GM19023 (cell line): ENCODE results near the gene CSRP2.

Source experiments
- ATAC-seq: cut with Tn5 transposase; IDR thresholded peaks from one replicate; pipeline ENCODE4 v1.9.1; 2021; ENCODE audit warnings: mild to moderate bottlenecking, moderate library complexity; ENCODE audit not compliant: unreplicated experiment

CSRP2 gene

DNA sequence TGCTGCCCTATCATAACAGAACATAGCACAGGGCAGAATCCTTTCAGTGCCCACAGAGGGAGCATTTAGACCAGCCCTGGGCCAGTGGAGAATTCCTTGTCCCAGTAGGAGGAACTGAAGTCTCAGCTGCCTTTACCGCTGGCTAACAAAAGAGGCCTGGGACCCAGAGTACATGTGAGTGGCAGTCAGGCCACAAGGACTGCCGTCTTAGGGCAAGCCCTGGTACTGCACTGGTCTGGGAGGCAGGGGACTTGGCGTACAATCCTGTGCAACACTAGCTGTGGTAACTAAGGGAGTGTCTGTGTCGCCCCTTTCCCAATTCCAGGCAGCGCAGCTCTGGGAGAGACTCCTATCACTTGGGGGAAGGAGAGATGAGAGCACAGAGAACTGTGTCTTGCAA is 17.0 kb upstream of the CSRP2 start:
- ATAC-seq = no peak

DNA sequence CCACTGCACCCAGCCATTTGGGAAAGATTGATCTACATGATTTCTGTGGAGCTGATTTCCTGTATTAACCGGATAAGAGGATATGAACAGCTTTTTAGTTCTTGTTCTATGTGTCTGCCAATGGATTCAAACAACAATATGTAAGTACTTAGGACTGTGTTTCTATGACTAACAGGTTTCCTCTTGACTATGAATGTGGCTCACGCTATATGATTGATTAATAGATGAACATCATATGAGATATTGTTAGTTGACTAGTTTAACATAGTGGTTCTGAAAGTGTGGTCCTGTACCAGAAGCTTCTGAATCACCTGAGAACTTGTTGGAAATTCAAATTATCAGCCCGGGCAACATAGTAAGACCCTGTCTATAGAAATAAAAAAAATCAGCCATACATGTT is 12.8 kb upstream of the CSRP2 start:
- ATAC-seq = no peak

DNA sequence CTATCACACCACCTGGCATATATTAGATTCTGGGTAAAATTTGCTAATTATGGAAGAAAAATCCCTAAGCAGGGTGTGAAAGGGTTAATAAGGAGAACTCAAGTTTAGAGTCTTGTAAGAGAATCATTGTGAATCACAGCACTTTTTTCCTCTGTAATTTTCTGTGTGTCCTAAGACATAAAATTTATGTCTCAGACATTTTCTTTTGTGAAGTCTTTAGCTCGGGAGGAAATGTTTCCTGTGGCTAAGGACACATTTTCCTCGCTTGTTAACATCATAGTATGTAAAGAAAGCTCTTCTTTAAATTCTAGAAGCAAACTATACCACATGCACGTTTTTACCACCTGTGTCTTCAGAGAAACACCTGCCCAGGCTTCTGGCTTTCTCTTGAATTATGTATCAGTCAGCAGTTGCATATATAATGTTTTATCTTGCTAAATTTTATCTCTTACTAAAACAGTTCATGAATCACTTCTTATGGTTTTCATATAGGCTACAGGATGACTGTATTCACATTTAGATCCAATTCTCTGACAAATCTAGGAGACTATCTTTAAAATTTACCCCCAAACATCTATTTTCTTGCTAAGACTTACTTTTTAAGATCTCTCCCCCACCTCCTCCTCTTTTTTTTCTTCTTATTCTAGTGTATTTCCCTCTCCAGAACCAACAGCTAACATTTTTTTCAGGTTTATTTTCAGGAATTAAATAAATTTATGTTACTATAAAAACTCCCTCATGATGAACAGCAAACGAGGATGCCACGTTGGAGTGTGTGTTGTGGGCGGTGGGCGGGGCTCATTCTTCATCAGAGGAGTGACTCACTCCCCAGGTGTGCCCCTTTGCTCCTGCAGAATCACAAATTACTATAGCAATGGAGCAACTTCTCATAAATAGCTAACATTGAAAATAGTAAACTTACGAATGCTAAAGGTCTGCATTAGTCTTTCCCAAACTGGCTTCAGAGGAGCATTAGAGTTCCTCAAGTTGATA is 11.6 kb upstream of the CSRP2 start:
- ATAC-seq = no peak

DNA sequence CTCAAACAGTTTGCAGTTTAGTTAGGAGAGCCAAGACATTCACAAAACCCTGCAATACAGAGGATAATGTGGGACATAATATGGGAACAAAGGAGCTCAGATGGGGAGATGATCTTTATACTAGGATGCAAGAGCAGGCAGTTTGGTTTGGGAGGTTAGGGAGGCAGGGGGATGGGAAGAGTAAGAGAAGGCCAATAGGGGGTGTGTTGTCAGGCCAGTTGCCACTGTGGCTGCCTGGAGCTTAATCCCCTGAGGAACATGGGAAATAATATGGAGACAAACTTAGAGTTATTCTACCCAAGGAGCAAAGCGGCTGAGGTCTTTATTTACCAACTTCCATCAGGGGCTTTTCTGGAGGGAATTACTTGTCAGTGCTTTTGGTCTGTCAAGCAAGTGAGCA is 10.0 kb upstream of the CSRP2 start:
- no peak for ATAC-seq

DNA sequence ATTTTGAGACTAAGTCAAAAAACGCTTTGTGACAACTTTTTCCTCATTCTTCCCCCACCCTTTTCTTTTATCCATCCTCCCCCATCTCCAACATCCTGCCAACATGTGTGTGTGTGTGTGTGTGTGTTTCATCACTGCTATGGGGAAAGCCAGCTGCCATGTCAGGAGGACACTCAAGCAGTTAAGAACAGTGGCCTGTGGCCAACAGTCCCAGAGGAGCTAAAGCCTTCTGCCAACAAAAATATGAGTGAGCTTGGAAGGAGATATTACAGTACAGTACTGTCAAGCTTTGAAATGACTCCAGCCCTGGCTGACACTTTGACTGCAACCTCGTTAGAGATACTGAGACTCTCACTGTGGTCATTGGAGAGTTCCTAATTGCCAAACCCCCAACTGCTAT is 5.0 kb upstream of the CSRP2 start:
- ATAC-seq = no peak

DNA sequence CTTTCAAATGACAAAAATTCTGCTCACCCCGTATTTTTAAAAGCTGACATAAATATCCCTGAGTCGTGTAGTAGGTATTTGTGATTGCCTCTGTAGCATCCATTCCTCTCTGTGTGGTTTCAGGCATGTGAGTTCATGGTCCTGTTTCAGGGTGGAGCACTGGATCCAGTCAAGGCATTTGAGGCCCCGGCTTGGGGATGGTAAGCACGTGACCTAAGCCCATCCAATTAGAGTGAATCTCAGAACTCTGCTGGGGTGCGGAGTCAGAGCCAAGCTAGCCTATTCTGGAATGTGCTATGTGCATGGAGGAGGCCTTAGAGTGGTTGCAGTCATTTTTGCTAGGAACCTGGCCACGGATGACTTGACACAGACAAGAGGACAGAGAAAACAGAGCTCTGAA is 4.3 kb upstream of the CSRP2 start:
- no peak for ATAC-seq

DNA sequence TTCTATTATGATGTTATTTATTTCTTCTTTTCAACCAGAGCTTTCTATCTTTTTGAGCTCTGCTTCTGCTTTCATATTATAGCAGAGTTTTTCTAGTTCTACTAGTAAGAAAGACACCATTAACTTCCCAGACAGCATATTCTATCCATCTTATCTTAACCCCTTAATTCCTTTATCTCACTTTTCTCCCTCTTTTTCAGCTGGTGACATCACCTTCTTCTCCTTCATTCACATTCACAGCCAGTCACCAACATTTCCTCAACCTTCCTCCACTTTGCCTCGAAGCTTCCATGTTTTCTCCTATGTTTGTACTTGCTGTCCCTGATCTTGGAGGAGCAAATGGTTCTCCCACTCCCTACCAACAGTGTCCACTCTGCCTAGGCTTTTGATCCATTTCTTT is 3.5 kb upstream of the CSRP2 start:
- no peak for ATAC-seq

DNA sequence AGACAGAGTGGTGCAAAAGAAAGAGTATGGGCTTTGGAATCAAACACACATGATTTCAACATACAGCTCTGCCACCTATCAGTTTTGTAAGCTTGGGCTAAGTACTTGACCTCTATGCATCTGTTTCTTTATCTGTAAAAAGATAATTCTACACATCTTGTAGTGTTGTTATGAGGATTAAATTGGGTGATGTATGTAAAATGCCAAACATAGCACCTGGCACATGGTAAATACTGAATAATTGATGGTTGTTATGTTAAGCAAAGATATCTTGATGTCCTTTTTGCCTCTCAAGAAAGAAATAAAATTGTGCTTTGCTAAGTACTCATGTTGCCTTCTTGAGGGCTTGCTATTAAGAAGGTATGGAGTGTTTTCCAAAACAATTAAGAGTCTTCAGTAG is 2.3 kb upstream of the CSRP2 start:
- no peak for ATAC-seq

DNA sequence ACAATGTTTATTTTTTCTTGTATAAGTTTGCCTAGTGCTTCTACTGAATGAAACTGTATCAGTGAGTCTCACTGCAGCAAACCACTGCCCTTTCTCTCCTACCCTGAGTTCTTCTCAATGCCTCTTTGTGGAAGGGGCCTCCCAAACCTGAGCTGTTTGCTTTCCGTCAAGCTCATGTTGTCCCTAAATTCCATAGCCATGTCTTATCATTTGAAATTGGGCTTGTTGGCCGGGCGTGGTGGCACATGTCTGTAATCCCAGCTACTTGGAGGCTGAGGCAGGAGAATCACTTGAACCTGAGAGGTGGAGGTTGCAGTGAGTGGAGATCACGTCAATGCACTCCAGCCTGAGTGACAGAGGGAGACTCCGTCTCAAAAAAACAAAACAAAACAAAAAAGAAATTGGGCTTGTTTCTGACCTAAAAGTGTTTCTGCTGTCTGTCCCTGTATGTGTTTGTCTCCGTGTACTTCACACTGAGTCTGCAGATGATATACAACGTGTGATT is 1.8 kb upstream of the CSRP2 start:
- no peak for ATAC-seq

DNA sequence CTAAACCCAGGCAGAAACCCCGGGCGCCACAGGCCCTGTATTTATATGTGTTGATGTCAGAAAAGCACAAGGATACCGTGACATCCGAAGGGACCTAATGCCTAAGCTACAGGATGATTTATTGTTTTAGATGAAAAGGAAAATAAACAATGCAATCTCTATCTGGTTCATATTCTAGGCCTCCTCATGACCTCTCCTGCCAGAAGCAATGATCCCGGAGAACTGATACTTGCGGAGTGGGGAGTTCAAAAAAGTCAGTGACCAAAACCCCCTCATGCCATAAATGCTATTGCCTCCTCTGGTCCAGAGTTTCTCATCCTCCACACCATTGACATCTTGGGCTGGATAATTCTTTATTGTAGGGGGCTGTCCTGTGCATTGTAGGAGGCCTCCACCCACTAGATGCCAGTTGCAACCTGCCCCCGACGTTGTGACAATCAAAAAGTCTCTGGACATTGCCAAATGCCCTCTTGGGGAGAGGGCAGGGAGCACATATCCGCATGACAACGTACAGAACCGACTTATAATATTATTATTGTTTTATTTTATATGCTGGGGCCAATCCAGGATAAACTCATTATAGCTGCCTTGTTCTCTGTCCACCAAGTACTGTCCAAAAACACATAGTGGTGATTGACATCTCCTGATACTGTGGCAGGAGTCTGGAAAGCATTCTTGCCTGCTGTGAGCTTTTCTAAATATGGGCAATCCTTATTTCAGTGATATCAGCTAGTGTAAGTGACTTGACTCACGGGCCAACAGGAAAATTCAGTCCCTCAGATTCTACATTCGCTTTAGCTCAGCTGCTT is 1.1 kb upstream of the CSRP2 start:
- no peak for ATAC-seq

DNA sequence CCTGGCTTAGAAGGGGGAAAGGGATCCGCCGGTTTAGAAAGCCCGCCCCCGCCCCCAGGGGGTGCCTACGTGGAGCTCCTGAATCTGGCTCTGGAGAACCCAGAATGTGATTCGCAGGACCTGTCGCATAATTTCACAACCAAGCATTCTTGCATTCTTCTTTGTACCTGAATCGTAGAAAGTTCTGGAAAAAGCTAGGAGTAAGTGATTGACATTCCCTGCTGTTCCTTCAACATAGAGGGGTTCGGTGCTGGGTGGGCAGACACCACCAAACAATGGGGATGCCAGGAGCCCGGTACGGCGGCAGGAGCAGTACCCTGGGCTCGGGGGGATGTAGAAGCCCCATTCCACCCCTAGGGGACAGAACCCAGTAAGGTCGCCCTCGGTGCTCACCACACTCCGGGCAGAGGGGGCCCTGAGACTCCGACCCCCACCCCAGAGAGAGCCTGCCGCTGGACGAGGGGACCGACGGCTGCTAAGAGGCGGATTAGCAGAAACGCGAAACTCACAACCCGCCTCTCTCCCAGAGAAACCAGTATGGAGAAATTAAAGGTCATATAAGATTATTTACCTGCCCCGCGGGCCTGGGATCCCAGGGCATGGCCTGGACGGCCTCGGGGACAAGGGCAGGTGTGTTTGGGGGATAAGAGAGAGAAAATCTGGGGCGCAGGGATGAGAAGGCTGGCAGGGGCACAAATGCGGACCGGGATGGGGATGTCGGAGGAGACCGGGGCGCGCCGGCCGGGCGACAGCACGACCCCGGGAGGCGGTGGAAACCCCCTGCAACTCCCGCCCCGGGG is 520 bp downstream of the CSRP2 start:
- ATAC-seq = peak; percentile 43

DNA sequence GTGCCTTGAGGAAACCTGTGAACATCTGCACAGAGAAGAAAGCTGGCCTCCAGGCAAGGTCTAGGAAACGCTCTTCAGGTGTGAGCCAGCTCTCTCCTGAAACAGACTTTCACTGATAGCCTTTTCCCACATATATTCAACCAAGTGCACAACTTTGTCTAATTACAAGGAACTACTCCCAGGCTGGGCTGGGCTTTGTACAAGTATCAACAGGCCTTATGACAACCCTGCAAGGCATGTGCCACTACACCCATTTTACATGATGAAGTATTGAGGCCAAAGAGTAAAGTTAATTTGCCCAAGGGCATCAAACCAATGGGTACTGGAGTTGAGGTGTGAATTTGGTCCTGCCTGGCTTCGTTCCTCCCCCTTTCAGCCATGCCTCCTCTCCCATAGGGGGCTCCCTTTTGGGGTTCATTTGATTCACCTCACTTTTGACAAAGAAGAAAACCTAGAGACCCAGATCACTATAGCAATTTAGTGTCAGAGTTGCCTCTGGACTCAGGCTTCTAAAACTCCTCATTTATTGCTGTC is 2.1 kb downstream of the CSRP2 start:
- no peak for ATAC-seq

DNA sequence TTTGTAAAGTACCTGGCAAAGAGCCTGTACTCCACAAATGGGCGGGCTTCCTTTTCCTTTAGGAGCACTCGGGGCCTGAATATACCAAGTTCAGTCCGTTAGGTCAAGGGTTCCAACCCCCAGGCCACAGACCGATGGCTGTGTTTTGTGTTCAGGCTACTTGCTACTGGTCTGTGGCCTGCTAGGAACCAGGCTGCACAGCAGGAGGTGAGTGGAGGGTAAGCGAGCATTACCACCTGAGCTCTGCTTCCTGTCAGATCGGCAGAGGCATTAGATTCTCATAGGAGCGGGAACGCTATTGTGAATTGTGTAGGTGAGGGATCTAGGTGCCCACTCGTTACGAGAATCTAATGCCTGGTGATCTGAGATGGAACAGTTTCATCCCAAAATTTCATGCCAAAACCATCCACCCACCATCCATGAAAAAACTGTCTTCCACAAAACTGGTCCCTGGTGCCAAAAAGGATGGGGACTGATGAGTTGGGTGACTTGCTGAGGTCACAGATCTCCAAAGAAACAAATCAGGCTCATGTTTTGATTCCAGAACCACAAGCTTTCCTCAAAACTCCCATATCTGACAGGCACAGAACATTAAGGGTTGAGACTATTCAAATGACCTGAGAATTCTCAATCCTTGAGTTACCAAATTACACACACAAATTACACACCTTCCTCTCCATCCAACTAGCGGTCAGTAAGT is 4.2 kb downstream of the CSRP2 start:
- ATAC-seq = no peak

DNA sequence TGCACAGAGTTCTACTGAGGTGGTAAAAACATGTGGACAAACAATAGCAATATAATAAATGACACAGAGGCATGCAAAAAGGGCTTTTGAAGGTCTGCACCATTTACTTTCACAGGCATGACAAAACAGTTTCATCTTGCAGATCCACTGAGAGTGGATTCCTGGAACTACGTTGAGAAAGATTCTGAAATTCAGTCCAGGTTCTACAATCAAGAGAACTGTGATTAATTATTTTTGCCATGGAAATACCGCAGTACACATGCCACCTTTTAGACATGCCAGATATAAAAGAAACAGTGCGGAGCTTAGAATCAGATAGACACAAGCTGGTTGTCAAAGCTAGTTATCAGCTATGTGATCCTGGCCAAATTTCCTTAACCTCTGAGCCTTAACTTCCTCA is 4.8 kb downstream of the CSRP2 start:
- ATAC-seq = no peak

DNA sequence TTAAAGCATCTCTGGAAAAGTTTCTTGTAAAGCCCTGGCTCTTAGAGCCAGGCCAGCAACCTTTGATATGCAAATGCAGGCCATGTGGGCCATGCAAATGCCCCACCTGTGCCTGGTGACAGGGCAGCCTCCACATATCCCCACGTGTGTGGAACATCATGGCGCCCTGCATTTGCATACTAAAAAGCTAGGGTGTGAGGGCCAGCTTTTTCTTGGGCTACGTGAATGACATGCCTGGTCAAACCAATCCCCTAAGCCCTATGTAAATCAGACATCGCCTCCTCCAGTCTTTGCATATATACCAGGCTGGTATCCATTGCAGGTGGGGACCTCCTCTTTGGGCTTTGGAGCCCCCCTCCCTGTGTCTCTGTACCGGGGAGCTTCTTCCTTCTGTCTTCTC is 6.4 kb downstream of the CSRP2 start:
- ATAC-seq = no peak

DNA sequence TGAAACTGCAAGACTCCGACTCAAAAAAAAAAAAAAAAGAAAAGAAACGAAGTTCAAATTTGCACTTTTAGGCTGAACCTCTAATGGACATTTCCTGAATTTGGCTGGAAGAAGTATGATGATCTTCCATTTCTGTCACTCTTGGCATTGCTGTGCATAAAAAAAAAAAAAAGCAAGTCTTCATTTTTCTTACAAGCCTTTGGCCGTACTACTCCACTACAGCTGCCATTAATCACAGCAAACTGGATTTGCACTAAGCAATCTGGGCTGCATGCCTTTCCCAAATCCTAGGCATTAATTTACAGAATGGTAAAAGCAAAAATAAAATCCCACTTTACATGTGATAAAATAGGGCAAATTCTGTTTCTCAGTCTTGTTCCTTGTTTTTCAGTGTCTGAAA is 7.1 kb downstream of the CSRP2 start:
- no peak for ATAC-seq

DNA sequence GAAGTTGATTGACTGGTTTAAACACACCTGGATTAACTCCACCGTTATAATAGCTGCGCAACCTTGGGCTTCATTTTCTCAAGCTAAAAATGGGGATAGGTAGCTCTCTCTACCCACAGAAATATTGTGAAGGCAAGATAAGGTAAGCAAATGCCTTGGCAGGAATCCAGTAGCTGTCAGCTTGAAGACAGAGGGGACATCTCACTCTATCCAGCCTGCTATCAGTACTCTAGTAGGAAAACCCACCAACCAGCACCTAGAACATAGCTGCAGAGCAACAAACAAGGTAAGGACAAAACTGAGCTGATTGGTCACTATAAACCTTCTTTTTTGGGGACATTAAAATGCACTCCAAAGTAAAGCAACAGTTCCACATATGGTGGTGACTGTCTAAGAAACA is 7.7 kb downstream of the CSRP2 start:
- no peak for ATAC-seq

DNA sequence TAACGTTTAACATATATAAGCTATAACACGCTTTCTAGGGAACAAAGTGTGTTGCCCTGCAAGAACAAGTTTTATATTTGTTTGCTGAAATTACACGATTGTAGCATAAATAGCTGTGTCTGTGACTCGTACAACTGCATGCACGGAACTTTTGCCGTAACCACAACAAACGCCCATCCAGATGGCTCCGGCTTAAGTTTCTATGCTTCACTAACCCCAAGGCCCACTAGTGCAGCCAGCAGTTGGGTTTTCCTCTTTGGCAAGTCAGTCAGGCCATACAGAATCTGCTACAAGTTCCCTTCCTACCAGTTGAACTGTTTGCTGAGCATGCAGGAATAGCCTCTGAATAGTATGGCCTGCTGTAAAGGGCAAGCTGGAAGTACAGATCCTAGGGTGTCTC is 12.1 kb downstream of the CSRP2 start:
- peak; percentile 43 for ATAC-seq

DNA sequence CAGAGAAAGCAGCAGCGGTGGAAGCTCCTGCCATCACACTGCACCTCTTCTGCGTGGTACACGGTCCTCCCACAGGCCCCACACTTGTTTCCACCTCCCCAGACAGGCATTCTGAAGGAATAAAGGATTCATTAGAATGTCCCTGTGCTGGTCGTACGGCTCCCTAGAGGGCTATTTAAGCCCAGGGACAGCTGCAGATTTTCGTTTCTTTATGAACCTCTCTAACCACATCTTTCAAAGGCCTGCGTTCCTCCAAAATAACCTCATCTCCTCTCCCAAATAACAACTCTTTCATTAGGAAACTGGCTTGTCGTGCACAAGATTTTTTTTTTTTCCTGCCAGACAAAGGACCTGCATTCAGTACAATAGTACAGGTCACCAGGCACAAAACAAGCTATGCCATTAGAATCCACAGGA is 12.7 kb downstream of the CSRP2 start:
- no peak for ATAC-seq

DNA sequence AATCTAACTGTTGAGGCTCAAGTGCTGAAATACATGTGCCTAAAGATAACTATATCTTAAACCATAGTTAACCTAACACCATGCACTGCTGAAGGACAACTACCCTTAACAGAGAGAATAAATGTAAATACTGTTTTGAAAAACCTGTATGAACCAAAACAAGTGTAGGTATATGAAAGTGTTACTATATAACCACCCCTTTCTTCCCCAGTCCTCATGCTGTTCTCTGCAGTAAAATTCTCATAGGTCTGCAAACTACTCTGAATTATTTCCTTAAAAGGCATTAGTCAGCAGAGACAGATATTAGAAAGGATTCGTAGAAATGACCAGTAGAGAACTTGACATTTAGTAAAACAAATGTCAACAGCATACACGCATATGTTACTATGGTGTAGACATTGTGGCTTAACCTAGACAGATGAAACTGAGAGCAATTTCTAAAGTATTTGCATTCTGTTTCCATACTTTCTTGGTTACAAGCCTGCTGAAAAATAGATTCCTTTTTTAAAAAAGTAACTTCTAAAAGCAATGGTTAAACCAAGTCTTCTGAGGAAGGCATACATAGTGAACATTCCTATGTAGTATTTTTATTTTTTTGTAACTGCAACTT is 13.9 kb downstream of the CSRP2 start:
- ATAC-seq = peak; percentile 73
